Muscle layer of colon (tissue), 2 donors: ENCODE results near the gene MCHR1.
A peak's percentile ranks its signal among the peaks of the same experiment; 100 is the strongest.

Experiments
- H3K27ac ChIP-seq: one replicate; pipeline ENCODE4 v1.7.0; 2013; ENCODE audit warnings: low read depth, mild to moderate bottlenecking, low read length, moderate library complexity
- H3K27me3 ChIP-seq, 2 donors: one replicate each; pipeline ENCODE4 v1.7.0; 2013; ENCODE audit warnings: low read length in 2 of 2, mild to moderate bottlenecking in 2 of 2; ENCODE audit not compliant: insufficient read depth in 2 of 2, control insufficient read depth in 1 of 2
- H3K36me3 ChIP-seq: one replicate; pipeline ENCODE4 v1.7.0; 2013; ENCODE audit warnings: mild to moderate bottlenecking, low read length; ENCODE audit not compliant: insufficient read depth
- H3K4me1 ChIP-seq: one replicate; pipeline ENCODE4 v1.7.0; 2013; ENCODE audit warnings: mild to moderate bottlenecking, low read length; ENCODE audit not compliant: insufficient read depth
- H3K4me3 ChIP-seq, 2 donors: one replicate each; pipeline ENCODE4 v1.7.0; 2013; ENCODE audit warnings: low read length in 2 of 2, low read depth in 1 of 2, mild to moderate bottlenecking in 1 of 2, moderate library complexity in 1 of 2
- H3K9ac ChIP-seq: one replicate; pipeline ENCODE4 v1.7.0; 2013; ENCODE audit warnings: low read length
- H3K9me3 ChIP-seq: one replicate; pipeline ENCODE4 v1.7.0; 2013; ENCODE audit warnings: mild to moderate bottlenecking, low read length
- donor health status: abdominal sarcoma.
- donor health status: Adenocarcinoma of cecum.

The MCHR1 gene

GRCh38 chr22:40676644-40677043 is 2.6 kb upstream of the MCHR1 start:
- Histone ChIP-seq H3K27me3 (peaks cover 9 to 20% of the 10 kb centered on the region in 2 donors), H3K9ac (no peak overlapping the region), H3K27ac (no peak overlapping the region), H3K9me3 (no peaks in the 10 kb centered on the region), H3K4me3 (no peak overlapping the region), H3K36me3 (no peaks in the 10 kb centered on the region), H3K4me1 (peaks cover 6% of the 10 kb centered on the region)

- Histone ChIP-seq H3K27me3 (peaks cover 9 to 20% of the 10 kb centered on the region in 2 donors), H3K36me3 (no peaks in the 10 kb centered on the region), H3K4me3 (peak overlapping the region in 1 of 2 donors; percentile 42), H3K27ac (no peak overlapping the region), H3K9me3 (no peaks in the 10 kb centered on the region), H3K4me1 (peaks cover 12% of the 10 kb centered on the region), H3K9ac (no peak overlapping the region)
Measured at GRCh38 chr22:40678493-40679248, 613 bp upstream of the MCHR1 start.

- H3K9ac ChIP-seq = no peak overlapping the region
Measured at GRCh38 chr22:40679964-40680818, 907 bp downstream of the MCHR1 start.

GRCh38 chr22:40680819-40681183 is 1.5 kb downstream of the MCHR1 start:
- H3K9ac ChIP-seq = no peak overlapping the region
- no peaks in the 10 kb centered on the region for H3K9me3 ChIP-seq
- H3K4me1 ChIP-seq = peaks cover 12% of the 10 kb centered on the region
- no peaks in the 10 kb centered on the region for H3K36me3 ChIP-seq
- H3K27me3 ChIP-seq = peaks cover 9 to 20% of the 10 kb centered on the region in 2 donors
- no peak overlapping the region for H3K27ac ChIP-seq
- no peak overlapping the region for H3K4me3 ChIP-seq

More at GRCh38 chr22:40679964-40680818, 907 bp downstream of the MCHR1 start:
- peaks cover 9 to 20% of the 10 kb centered on the region in 2 donors for H3K27me3 ChIP-seq
- no peak overlapping the region for H3K4me3 ChIP-seq
- no peak overlapping the region for H3K27ac ChIP-seq
- peaks cover 12% of the 10 kb centered on the region for H3K4me1 ChIP-seq
- H3K9me3 ChIP-seq = no peaks in the 10 kb centered on the region
- no peaks in the 10 kb centered on the region for H3K36me3 ChIP-seq

GRCh38 chr22:40681451-40681850 is 2.2 kb downstream of the MCHR1 start:
- H3K4me1 ChIP-seq = peaks cover 12% of the 10 kb centered on the region
- H3K27me3 ChIP-seq = peaks cover 9 to 20% of the 10 kb centered on the region in 2 donors
- no peaks in the 10 kb centered on the region for H3K36me3 ChIP-seq
- H3K27ac ChIP-seq = no peak overlapping the region
- H3K9ac ChIP-seq = no peak overlapping the region
- H3K4me3 ChIP-seq = no peak overlapping the region
- H3K9me3 ChIP-seq = no peaks in the 10 kb centered on the region

GRCh38 chr22:40684728-40685127 is 5.4 kb downstream of the MCHR1 start:
- Histone ChIP-seq H3K36me3 (no peaks in the 10 kb centered on the region), H3K27ac (no peak overlapping the region), H3K4me1 (peaks cover 7% of the 10 kb centered on the region), H3K27me3 (peaks cover 0 to 6% of the 10 kb centered on the region in 2 donors), H3K9ac (no peak overlapping the region), H3K4me3 (no peak overlapping the region), H3K9me3 (no peaks in the 10 kb centered on the region)

- Histone ChIP-seq H3K4me1 (peaks cover 7% of the 10 kb centered on the region), H3K9ac (no peak overlapping the region), H3K9me3 (no peaks in the 10 kb centered on the region), H3K36me3 (no peaks in the 10 kb centered on the region), H3K27ac (no peak overlapping the region), H3K27me3 (no peaks in the 10 kb centered on the region), H3K4me3 (no peak overlapping the region)
Measured at GRCh38 chr22:40685406-40685805, 6.1 kb downstream of the MCHR1 start.

- H3K27ac ChIP-seq = no peak overlapping the region
- H3K27me3 ChIP-seq = no peaks in the 10 kb centered on the region
- no peaks in the 10 kb centered on the region for H3K36me3 ChIP-seq
- H3K4me1 ChIP-seq = peaks cover 6% of the 10 kb centered on the region
- no peaks in the 10 kb centered on the region for H3K9me3 ChIP-seq
- no peak overlapping the region for H3K9ac ChIP-seq
- H3K4me3 ChIP-seq = no peak overlapping the region
Measured at GRCh38 chr22:40687706-40688105, 8.4 kb downstream of the MCHR1 start.

GRCh38 chr22:40690370-40690769 is 11.1 kb downstream of the MCHR1 start:
- no peak overlapping the region for H3K27ac ChIP-seq
- H3K9ac ChIP-seq = no peak overlapping the region
- no peaks in the 10 kb centered on the region for H3K36me3 ChIP-seq
- no peaks in the 10 kb centered on the region for H3K9me3 ChIP-seq
- no peak overlapping the region for H3K4me3 ChIP-seq
- H3K4me1 ChIP-seq = peaks cover 8% of the 10 kb centered on the region
- H3K27me3 ChIP-seq = no peaks in the 10 kb centered on the region

GRCh38 chr22:40691532-40691931 is 12.2 kb downstream of the MCHR1 start:
- H3K27me3 ChIP-seq = no peaks in the 10 kb centered on the region
- H3K4me1 ChIP-seq = peaks cover 8% of the 10 kb centered on the region
- H3K9me3 ChIP-seq = no peaks in the 10 kb centered on the region
- H3K4me3 ChIP-seq = no peak overlapping the region
- no peak overlapping the region for H3K27ac ChIP-seq
- no peak overlapping the region for H3K9ac ChIP-seq
- H3K36me3 ChIP-seq = no peaks in the 10 kb centered on the region

GRCh38 chr22:40694411-40694810 is 15.1 kb downstream of the MCHR1 start:
- Histone ChIP-seq H3K4me1 (peaks cover 8% of the 10 kb centered on the region), H3K4me3 (no peak overlapping the region), H3K9ac (no peak overlapping the region), H3K27me3 (no peaks in the 10 kb centered on the region), H3K36me3 (no peaks in the 10 kb centered on the region), H3K9me3 (no peaks in the 10 kb centered on the region), H3K27ac (peak overlapping the region; percentile 48)
